Left lung (tissue), 10 donors: ENCODE data around the gene TCEA2. TPM values are rescaled to one million over a fixed set of nuclear protein-coding genes. Genes with fewer than 3 reads are reported as not detected.

ENCODE experiments used
- ATAC-seq: fragments of 200-7000 bp; cut with Tn5 transposase; one replicate; pipeline ENCODE4 v1.9.1; 2020; ENCODE audit warnings: moderate library complexity
- DNase-seq, 4 donors: peaks; one replicate each; pipeline ENCODE4 v3.0.0-alpha.2; 2013 to 2020
- H3K27ac ChIP-seq, 2 donors: fragments of 200-600 bp; sonication (generic) in 1 of 2; one replicate each; pipeline versions ENCODE4 v1.5.0 to v1.8.0; 2020 to 2021
- H3K27me3 ChIP-seq, 2 donors: fragments of 200-600 bp; sonication (generic) in 1 of 2; one replicate each; pipeline versions ENCODE4 v1.5.0 to v1.8.0; 2020 to 2021
- H3K36me3 ChIP-seq, 2 donors: fragments of 200-600 bp; sonication (generic) in 1 of 2; one replicate each; pipeline versions ENCODE4 v1.5.0 to v1.8.0; 2020 to 2021
- H3K4me1 ChIP-seq, 2 donors: fragments of 200-600 bp; one replicate each; pipeline ENCODE4 v1.8.0; 2021
- H3K4me3 ChIP-seq, 2 donors: fragments of 200-600 bp; sonication (generic) in 1 of 2; one replicate each; pipeline versions ENCODE4 v1.5.0 to v1.8.0; 2020 to 2021; ENCODE audit warnings: mild to moderate bottlenecking in 1 of 2
- H3K9me3 ChIP-seq, 2 donors: fragments of 200-600 bp; sonication (generic) in 1 of 2; one replicate each; pipeline versions ENCODE4 v1.5.0 to v1.8.0; 2020 to 2021
- CTCF ChIP-seq, 2 donors: fragments of 200-600 bp; sonication (generic) in 1 of 2; IDR thresholded peaks; one replicate each; pipeline versions ENCODE4 v1.5.0 to v1.8.0; 2021; ENCODE audit warnings: antibody characterized with exemption in 2 of 2
- intact Hi-C, 2 donors: fragments of 100-400 bp; cut with DNase I; formaldehyde crosslinking; loops; one replicate each; pipeline versions ENCODE4 v1.11.2 to v1.14.2; 2022
- polyA plus RNA-seq, 6 donors: library from polyadenylated mRNA; unstranded; fragments of 120-200 nt; gene quantifications; one replicate each; pipeline ENCODE4 v1.2.1, GENCODE V29; 2013; ENCODE audit not compliant: insufficient read length in 6 of 6
- total RNA-seq, 2 donors: library from RNA; stranded (reverse); fragmentation: NEBNext Ultra II Directional; extraction: Animal tissue kit (Norgen Biotek cat#: 25700); gene quantifications; one replicate each; pipeline ENCODE4 v1.2.1, GENCODE V29; 2021
- donor health status: DM: no; HTN: yes; CAD: no.
- donor health status: DM: no; HTN: no; CAD: no.

Gene TCEA2
- total and polyA plus RNA-seq, 8 donors = 31.2 to 93.0 (median 75.9) TPM

GRCh38 chr20:64052987-64053840 is 9.8 kb upstream of the TCEA2 start:
- intact Hi-C loops = no loop called here
- TF ChIP-seq CTCF (IDR thresholded peaks at IDR 0.05) = no peak
- ATAC-seq (no peak), DNase-seq (no peak)
- no peak overlapping the region for H3K4me3 ChIP-seq
- H3K4me1 ChIP-seq = peaks cover 6 to 52% of the 10 kb centered on the region in 2 donors
- peak overlapping the region; percentile 71 to 76 for H3K27ac ChIP-seq
- H3K9me3 ChIP-seq = no peaks in the 10 kb centered on the region
- H3K36me3 ChIP-seq = no peaks in the 10 kb centered on the region
- H3K27me3 ChIP-seq = peaks cover 22 to 92% of the 10 kb centered on the region in 2 donors

- TF ChIP-seq CTCF (IDR thresholded peaks at IDR 0.05) = no peak
- ATAC-seq = peak; percentile 19
- H3K9me3 ChIP-seq = no peaks in the 10 kb centered on the region
- H3K27ac ChIP-seq = peak overlapping the region; percentile 77
- peaks cover 6 to 48% of the 10 kb centered on the region in 2 donors for H3K4me1 ChIP-seq
- intact Hi-C loops = no loop called here
- no peak overlapping the region for H3K4me3 ChIP-seq
- DNase-seq = peak in 2 of 4 donors; percentile 73 to 91
- peaks cover 15 to 84% of the 10 kb centered on the region in 2 donors for H3K27me3 ChIP-seq
- no peaks in the 10 kb centered on the region for H3K36me3 ChIP-seq
Measured at GRCh38 chr20:64053841-64054661, 8.9 kb upstream of the TCEA2 start.

GRCh38 chr20:64055396-64055892 is 7.6 kb upstream of the TCEA2 start:
- Histone ChIP-seq H3K27ac (peak overlapping the region; percentile 77), H3K36me3 (no peaks in the 10 kb centered on the region), H3K27me3 (peaks cover 5 to 70% of the 10 kb centered on the region in 2 donors), H3K4me1 (peaks cover 6 to 43% of the 10 kb centered on the region in 2 donors), H3K9me3 (no peaks in the 10 kb centered on the region), H3K4me3 (no peak overlapping the region)
- no peak for TF ChIP-seq CTCF (IDR thresholded peaks at IDR 0.05)
- intact Hi-C loops = no loop called here
- ATAC-seq (no peak), DNase-seq (no peak)

GRCh38 chr20:64055893-64056638 is 6.9 kb upstream of the TCEA2 start:
- H3K36me3 ChIP-seq = no peaks in the 10 kb centered on the region
- peak; percentile 9 for ATAC-seq
- peak in 1 of 2 donors; percentile 12 for TF ChIP-seq CTCF (IDR thresholded peaks at IDR 0.05)
- DNase-seq = peak in 1 of 4 donors; percentile 74
- peak overlapping the region; percentile 77 for H3K27ac ChIP-seq
- no peak overlapping the region for H3K4me3 ChIP-seq
- intact Hi-C loops = no loop called here
- peaks cover 0 to 63% of the 10 kb centered on the region in 2 donors for H3K27me3 ChIP-seq
- peaks cover 6 to 43% of the 10 kb centered on the region in 2 donors for H3K4me1 ChIP-seq
- no peaks in the 10 kb centered on the region for H3K9me3 ChIP-seq
